HL-60/S4 treated with retinoic acid at 250 ng/mL for 4 days and 3 days (cell line): ENCODE data around the gene PURB.
"Not testable (repeated sequence)": the region's sequence is repeated elsewhere in the genome, so short reads cannot be mapped to it uniquely, and the experiment has no call there.

Source experiments
- in situ Hi-C: fragments of 300-500 bp; cut with MboI; formaldehyde crosslinking; loops from 2 replicates; pipeline ENCODE4 v1.7.0; 2022; ENCODE audit warnings: low sequenced_read_pairs

The PURB gene

GRCh38 chr7:44893710-44894234 is 8.4 kb upstream of the PURB start:
- in situ Hi-C loops = no loop called here

- in situ Hi-C loops = no loop called here
Measured at GRCh38 chr7:44891791-44892190, 6.5 kb upstream of the PURB start.

- in situ Hi-C loops = no loop called here
Measured at GRCh38 chr7:44891372-44891771, 6.0 kb upstream of the PURB start.

DNA sequence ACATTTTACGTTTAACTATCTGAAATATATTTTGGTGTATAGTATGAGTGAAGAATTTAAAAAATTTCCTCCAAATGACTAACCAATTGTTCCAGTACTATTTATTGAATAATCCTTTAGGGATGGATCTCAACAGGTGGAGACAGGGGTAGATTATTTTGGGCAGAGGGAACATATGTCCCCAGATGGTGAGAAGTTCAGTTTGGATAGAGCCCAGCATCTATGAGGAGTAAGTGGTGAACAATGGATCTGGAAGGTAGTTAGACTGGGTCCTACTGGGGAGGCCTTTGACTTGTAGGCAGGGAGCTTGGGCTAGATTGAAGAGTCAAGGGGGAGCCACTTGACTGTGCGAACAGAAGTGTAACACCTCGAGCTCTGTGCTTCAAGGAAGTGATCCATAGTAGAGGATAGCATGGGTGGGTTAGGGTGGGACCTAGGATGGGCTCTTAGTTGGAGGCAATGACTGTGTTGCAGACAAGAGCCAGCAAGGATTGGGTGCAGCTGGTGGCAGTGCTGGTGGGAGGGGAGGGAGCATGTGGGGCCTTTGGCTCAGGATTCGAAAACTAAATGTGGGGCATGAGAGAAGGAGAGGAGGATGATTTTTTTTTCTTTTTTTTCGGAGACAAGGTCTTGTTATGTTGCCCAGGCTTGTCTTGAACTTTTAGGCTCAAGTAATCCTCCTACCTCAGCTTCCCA is 3.9 kb upstream of the PURB start:
- in situ Hi-C loops = no loop called here

DNA sequence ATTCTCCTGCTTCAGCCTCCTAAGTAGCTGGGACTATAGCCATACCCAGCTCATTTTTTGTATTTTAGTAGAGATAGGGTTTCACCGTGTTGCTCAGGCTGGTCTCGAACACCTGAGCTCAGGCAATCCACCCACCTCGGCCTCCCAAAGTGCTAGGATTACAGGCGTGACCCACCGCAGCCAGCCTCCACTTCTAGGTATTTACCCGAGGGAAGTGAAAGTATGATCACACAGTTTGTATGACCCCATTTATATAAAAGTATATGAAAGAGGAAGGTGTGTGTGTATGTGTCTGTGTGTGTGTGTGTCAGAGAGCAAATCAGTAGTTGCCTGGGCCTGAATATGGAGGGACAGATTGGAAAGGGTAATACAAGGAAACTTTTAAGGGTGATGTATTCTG is 2.0 kb upstream of the PURB start:
- in situ Hi-C loops = no loop called here

DNA sequence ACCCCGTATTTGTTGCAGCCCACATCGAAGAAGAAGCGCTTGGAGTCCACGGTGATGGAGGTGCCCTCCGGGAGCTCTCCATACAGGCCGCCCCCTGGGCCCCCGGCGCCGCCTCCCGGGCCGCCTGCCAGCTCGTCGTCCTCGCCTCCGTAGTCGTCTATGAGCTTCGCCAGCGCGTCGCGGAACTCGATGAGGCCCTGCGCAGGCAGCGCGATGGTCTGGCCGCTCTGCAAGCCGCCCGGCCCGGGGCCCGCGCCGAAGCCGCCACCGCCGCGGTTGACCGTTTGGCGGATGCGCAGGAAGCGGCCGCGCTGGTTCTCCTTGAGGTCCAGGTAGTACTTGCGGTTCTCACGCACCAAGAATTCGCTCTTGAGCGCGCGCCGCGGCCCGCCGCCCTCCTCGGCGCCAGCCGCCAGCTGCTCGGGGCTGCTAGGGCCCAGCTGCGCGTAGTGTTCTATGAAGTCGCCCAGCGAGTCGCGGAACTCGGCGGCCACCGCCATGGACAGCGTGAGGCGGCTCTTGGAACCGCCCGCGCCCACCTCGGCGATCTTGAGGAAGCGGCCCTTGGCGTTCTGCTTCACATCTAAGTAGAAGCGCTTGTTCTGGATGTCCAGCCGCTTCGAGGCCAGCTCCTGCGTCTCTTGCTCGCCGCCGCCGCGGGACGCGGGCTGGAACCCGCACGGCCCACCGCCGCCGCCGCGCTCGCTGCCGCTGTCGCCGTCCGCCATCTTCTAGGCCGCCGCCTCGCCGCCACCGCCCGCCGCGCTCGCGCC is 523 bp downstream of the PURB start:
- in situ Hi-C loops = no loop called here

GRCh38 chr7:44883961-44884620 is 1.2 kb downstream of the PURB start:
- in situ Hi-C loops = no loop called here

DNA sequence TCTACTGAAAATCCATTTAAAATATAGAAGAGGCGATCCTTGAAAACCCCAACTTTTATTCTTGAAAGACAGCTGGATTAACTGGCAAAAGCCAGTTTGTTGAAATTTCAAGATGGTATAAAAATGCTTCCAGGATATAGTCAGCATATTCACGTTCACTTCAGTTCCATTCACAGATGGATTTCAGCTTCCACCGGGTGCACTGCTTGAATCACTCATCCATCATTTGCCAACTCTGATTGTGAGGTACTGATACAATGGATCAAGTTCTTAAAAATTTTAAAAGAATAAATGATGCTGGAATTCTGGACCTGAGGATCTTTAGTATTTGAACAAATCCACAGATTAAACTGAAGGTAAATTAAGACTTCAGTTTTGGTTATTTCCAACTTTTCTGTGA is 2.4 kb downstream of the PURB start:
- in situ Hi-C loops = no loop called here

GRCh38 chr7:44881610-44882009 is 3.7 kb downstream of the PURB start:
- in situ Hi-C loops = no loop called here

DNA sequence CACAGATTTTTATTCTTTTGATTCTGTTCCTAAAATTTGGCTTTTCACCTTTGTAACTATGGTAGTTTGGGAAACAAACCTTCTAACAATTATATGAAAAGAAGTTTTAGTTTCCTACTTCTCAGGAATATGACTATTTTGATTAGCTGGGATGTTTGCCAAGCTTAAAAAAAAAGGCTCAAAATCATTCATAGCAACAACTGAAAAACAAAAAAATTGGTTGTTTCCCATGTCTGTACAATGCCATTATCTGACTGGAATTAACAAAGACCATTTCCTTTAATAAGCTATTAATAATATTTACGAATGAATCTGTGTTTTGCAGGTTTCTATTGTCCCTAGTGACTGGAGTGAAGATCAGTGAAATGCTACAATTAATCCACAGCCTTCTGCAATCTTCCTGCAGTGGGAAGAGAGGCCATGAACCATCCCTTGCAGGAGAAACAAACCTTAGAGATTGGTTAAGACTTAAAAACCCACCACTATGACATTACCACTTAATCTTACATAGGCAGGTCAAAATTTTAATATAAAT is 4.2 kb downstream of the PURB start:
- in situ Hi-C loops = no loop called here

- in situ Hi-C loops = no loop called here
Measured at GRCh38 chr7:44880317-44881018, 4.9 kb downstream of the PURB start.

- in situ Hi-C loops = no loop called here
Measured at GRCh38 chr7:44876393-44876792, 8.9 kb downstream of the PURB start.

DNA sequence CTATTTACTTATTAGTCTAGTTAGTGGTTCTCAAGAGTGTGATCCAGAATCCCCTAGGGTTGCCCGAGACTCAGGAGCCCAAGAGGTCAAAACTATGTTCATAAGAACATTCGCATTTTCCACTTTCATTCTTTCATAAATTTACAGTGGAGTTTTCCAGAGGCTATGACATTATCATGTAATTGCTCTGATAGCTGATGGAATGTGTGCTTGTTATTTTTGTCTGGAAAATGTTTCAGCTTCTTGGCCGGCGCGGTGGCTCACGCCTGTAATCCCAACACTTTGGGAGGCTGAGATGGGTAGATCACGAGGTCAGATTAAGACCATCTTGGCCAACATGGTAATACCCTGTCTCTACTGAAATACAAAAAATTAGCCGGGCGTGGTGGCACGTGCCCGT is 10.1 kb downstream of the PURB start:
- in situ Hi-C loops = no loop called here

DNA sequence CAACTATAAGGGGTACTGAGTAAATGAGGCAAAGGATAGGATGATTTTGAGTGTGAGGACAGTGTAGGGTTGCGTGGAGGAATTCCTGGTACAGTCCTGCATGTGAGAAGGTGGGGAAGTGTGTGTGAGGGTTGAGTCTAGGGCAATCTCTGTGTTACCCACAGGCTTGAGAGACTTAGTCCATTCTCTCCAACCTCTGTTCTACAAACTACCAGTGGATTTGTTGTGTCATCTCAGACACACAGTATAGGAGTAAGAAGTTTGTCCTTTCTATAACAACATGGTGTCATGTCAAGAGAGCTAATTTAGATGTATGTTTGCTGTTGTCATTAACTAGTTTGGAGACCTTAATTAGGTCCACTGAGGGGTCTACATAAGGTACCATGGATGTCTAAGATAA is 12.5 kb downstream of the PURB start:
- in situ Hi-C loops = no loop called here

- in situ Hi-C loops = not testable (repeated sequence)
Measured at GRCh38 chr7:44871918-44872317, 13.4 kb downstream of the PURB start.

- in situ Hi-C loops = not testable (repeated sequence)
Measured at GRCh38 chr7:44870780-44871179, 14.6 kb downstream of the PURB start.

- in situ Hi-C loops = not testable (repeated sequence)
Measured at GRCh38 chr7:44870336-44870735, 15.0 kb downstream of the PURB start.

- in situ Hi-C loops = no loop called here
Measured at GRCh38 chr7:44867073-44867995, 18.0 kb downstream of the PURB start.

- in situ Hi-C loops = not testable (repeated sequence)
Measured at GRCh38 chr7:44861949-44862348, 23.4 kb downstream of the PURB start.

DNA sequence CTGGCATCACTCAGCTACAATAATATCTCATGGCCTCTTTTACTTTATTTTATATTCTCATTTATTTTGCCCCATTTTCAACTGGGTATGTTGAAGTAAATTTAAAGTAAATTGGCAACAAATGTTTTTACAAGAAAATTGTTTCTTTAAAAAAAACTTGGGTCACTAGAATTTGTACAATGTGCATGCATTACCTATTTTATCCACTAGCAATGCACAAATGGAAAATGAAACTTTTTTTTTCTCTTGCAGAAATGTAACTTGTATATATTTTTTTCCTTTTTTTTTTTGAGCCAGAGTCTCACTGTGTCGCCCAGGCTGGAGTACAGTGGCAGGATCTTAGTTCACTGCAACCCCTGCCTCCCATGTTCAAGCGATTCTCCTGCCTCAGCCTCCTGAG is 27.2 kb downstream of the PURB start:
- in situ Hi-C loops = no loop called here
